Panc1 (cell line): ENCODE results near the gene C12orf57. TPM values are rescaled to one million over a fixed set of nuclear protein-coding genes. Genes with fewer than 3 reads are reported as not detected.

Experiments
- ATAC-seq: fragments of 200-7000 bp; cut with Tn5 transposase; 2 replicates; pipeline ENCODE4 v1.9.1; 2020; ENCODE audit warnings: mild to moderate bottlenecking, moderate library complexity
- BruUV-seq: library from RNA; stranded (reverse); fragments of 400-500 nt; replicated peaks from 2 replicates; lab custom pipeline; 2021; lab: Mats Ljungman, UMichigan
- CTCF ChIA-PET: fragments of 300-600 bp; sonication (Branson Sonifier 250); formaldehyde crosslinking; loops from one replicate; lab custom pipeline; 2022; ENCODE audit warnings: antibody characterized with exemption; lab: Charles Lee
- POLR2A ChIA-PET: fragments of 300-600 bp; sonication (Branson Sonifier 250); formaldehyde crosslinking; loops from one replicate; lab custom pipeline; 2022; ENCODE audit warnings: antibody characterized with exemption; lab: Charles Lee
- DNase-seq: peaks from one replicate; pipeline ENCODE4 v3.0.0-alpha.2; 2010; ENCODE audit warnings: low read depth, low spot score
- H3K27ac ChIP-seq: 2 replicates; pipeline ENCODE4 v1.5.1; 2011; ENCODE audit warnings: mild to moderate bottlenecking, low read length, inconsistent platforms
- H3K27me3 ChIP-seq: fragments of 200-500 bp; sonication (Bioruptor generic); 2 replicates; pipeline ENCODE4 v1.6.0; 2014; ENCODE audit warnings: low read length, inconsistent platforms; ENCODE audit not compliant: control insufficient read depth, insufficient read depth
- H3K36me3 ChIP-seq: fragments of 200-500 bp; sonication (Bioruptor generic); 2 replicates; pipeline ENCODE4 v1.5.1; 2014; ENCODE audit warnings: inconsistent platforms, mild to moderate bottlenecking, low read length, moderate library complexity; ENCODE audit not compliant: control insufficient read depth, insufficient read depth
- H3K4me1 ChIP-seq: 2 replicates; pipeline ENCODE4 v1.5.1; 2011; ENCODE audit warnings: inconsistent platforms, mild to moderate bottlenecking, low read length, moderate library complexity; ENCODE audit not compliant: control insufficient read depth, insufficient read depth
- H3K4me3 ChIP-seq, 2 experiments: 2 replicates each; pipeline ENCODE4 v1.5.1; 2011 to 2012; ENCODE audit warnings: low read depth in 2 of 2, low read length in 2 of 2, mild to moderate bottlenecking in 2 of 2, inconsistent platforms in 1 of 2, moderate library complexity in 1 of 2
- H3K9me3 ChIP-seq: fragments of 200-500 bp; sonication (Bioruptor generic); 2 replicates; pipeline ENCODE4 v1.5.1; 2014; ENCODE audit warnings: low read depth, mild to moderate bottlenecking, inconsistent platforms, low read length, moderate library complexity; ENCODE audit not compliant: control insufficient read depth, insufficient read depth
- CTCF ChIP-seq: fragments of 450-650 bp; IDR thresholded peaks from 2 replicates; pipeline ENCODE4 v1.5.1; 2017; ENCODE audit warnings: mild to moderate bottlenecking
- POLR2AphosphoS5 ChIP-seq: IDR thresholded peaks from 2 replicates; pipeline ENCODE4 v1.6.1; 2012; ENCODE audit warnings: mild to moderate bottlenecking, low read depth, low read length, moderate library complexity
- SIN3A ChIP-seq: IDR thresholded peaks from 2 replicates; pipeline ENCODE4 v1.6.1; 2012; ENCODE audit warnings: low read depth, mild to moderate bottlenecking, low read length, moderate library complexity, borderline replicate concordance; ENCODE audit not compliant: insufficient read depth
- TCF7L2 ChIP-seq: IDR thresholded peaks from 2 replicates; pipeline ENCODE4 v1.6.1; 2011; ENCODE audit warnings: mild to moderate bottlenecking, low read depth, low read length, inconsistent platforms
- in situ Hi-C: cut with HindIII; loops from 2 replicates; pipeline ENCODE4 v1.10.0; 2016; ENCODE audit warnings: low sequenced_read_pairs, low pct_unique_long_range_greater_than_20kb
- intact Hi-C: fragments of 100-400 bp; cut with micrococcal nuclease; formaldehyde crosslinking; loops from one replicate; pipeline ENCODE4 v1.10.0; 2022; ENCODE audit not compliant: unreplicated experiment
- total RNA-seq: library from RNA; stranded (reverse); gene quantifications from one replicate; pipeline ENCODE4 v1.2.1, GENCODE V29; 2021; ENCODE audit not compliant: unreplicated experiment
- TF ChIP-seq, protein P1 (sequence below), 2 experiments: IDR thresholded peaks; 2 replicates each; pipeline ENCODE4 v1.6.1; 2011 to 2012; ENCODE audit warnings: low read depth in 2 of 2, control low read depth in 1 of 2, low read length in 1 of 2, mild to moderate bottlenecking in 1 of 2, moderate library complexity in 1 of 2; ENCODE audit not compliant: insufficient read depth in 1 of 2

The C12orf57 gene
- total RNA-seq, 1 experiment from 2014 or later: 126 TPM

- TSS peak; percentile 44 for BruUV-seq
- H3K36me3 ChIP-seq: 0 out of 2 replicates have a peak, but pooled peaks cover 3% of the 10 kb centered on the region
- TF ChIP-seq POLR2AphosphoS5: 0 out of 2 replicates have a peak, but pooled peaks have one; percentile 56
- no peak; the same call in none of the 2 replicates for TF ChIP-seq CTCF
- ATAC-seq: no peak
- in situ Hi-C loops (no loop called here), intact Hi-C loops (no loop called here)
- ChIA-PET POLR2A (interaction anchor here (1.2 kb wide), 1 partner anchor 13 kb away, joined by 3 read pairs; no protein-coding TSS in a partner anchor), CTCF (interaction anchor here (1.3 kb wide), 1 partner anchor 13 kb away, joined by 3 read pairs; no protein-coding TSS in a partner anchor)
- peak overlapping the region in 1 of 2 experiments; percentile 44; a peak in 2 of 4 replicates for H3K4me3 ChIP-seq
- peak overlapping the region; percentile 65 for H3K27ac ChIP-seq
- no peaks in the 10 kb centered on the region for H3K9me3 ChIP-seq
- H3K27me3 ChIP-seq: no peaks in the 10 kb centered on the region
- peaks cover 46% of the 10 kb centered on the region for H3K4me1 ChIP-seq
- no peak for DNase-seq
Measured at GRCh38 chr12:6938353-6939190, 5.2 kb upstream of the C12orf57 start.

- in situ Hi-C loops (no loop called here), intact Hi-C loops (no loop called here)
- no peak for ATAC-seq
- POLR2A ChIA-PET: interaction anchor here (0.6 kb wide), 1 partner anchor 33 kb away, joined by 3 read pairs; no protein-coding TSS in a partner anchor
- Histone ChIP-seq H3K9me3 (no peaks in the 10 kb centered on the region), H3K27ac (no peak overlapping the region), H3K4me1 (peaks cover 40% of the 10 kb centered on the region), H3K36me3 (peaks cover 3% of the 10 kb centered on the region; the same call in 1 of the 2 replicates), H3K4me3 (no peak overlapping the region), H3K27me3 (no peaks in the 10 kb centered on the region)
- BruUV-seq: no TSS peak
- TF ChIP-seq POLR2AphosphoS5 (peak; percentile 7; the same call in 1 of the 2 replicates), SIN3A (no peak)
- DNase-seq: no peak
- CTCF ChIA-PET: no interaction called here
Measured at GRCh38 chr12:6939191-6939540, 4.7 kb upstream of the C12orf57 start.

GRCh38 chr12:6941267-6941666 is 2.6 kb upstream of the C12orf57 start:
- Histone ChIP-seq H3K27me3 (no peaks in the 10 kb centered on the region), H3K4me3 (no peak overlapping the region), H3K4me1 (peaks cover 50% of the 10 kb centered on the region), H3K9me3 (no peaks in the 10 kb centered on the region), H3K36me3 (no peaks in the 10 kb centered on the region; the same call in 1 of the 2 replicates), H3K27ac (peak overlapping the region; percentile 57; the same call in 1 of the 2 replicates)
- BruUV-seq: no TSS peak
- no peak for DNase-seq
- TF ChIP-seq POLR2AphosphoS5 (no peak), SIN3A (no peak), CTCF (no peak), TCF7L2 (no peak)
- TF ChIP-seq, protein P1, sequence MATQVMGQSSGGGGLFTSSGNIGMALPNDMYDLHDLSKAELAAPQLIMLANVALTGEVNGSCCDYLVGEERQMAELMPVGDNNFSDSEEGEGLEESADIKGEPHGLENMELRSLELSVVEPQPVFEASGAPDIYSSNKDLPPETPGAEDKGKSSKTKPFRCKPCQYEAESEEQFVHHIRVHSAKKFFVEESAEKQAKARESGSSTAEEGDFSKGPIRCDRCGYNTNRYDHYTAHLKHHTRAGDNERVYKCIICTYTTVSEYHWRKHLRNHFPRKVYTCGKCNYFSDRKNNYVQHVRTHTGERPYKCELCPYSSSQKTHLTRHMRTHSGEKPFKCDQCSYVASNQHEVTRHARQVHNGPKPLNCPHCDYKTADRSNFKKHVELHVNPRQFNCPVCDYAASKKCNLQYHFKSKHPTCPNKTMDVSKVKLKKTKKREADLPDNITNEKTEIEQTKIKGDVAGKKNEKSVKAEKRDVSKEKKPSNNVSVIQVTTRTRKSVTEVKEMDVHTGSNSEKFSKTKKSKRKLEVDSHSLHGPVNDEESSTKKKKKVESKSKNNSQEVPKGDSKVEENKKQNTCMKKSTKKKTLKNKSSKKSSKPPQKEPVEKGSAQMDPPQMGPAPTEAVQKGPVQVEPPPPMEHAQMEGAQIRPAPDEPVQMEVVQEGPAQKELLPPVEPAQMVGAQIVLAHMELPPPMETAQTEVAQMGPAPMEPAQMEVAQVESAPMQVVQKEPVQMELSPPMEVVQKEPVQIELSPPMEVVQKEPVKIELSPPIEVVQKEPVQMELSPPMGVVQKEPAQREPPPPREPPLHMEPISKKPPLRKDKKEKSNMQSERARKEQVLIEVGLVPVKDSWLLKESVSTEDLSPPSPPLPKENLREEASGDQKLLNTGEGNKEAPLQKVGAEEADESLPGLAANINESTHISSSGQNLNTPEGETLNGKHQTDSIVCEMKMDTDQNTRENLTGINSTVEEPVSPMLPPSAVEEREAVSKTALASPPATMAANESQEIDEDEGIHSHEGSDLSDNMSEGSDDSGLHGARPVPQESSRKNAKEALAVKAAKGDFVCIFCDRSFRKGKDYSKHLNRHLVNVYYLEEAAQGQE (IDR thresholded peaks at IDR 0.05; ENCODE audit: insufficient read depth in 1 of 2, low read depth in 2 of 2, low read length in 1 of 2): no peak
- CTCF ChIA-PET: no interaction called here
- in situ Hi-C loops: no loop called here
- intact Hi-C loops: loop anchor here (10.0 kb wide), 1 partner anchor 174 kb away; no protein-coding TSS in a partner anchor
- POLR2A ChIA-PET: no interaction called here
- ATAC-seq: no peak
